AG09319 (cell line): ENCODE measurements around the gene RNASE9.
"Not testable (repeated sequence)": the region's sequence is repeated elsewhere in the genome, so short reads cannot be mapped to it uniquely, and the experiment has no call there.

Source experiments
- DNase-seq: peaks from one replicate; pipeline ENCODE4 v3.0.0-alpha.2; 2010; ENCODE audit warnings: low read depth; ENCODE audit errors: extremely low read depth
- TF ChIP-seq, protein P1 (sequence below): IDR thresholded peaks from 2 replicates; pipeline ENCODE4 v1.5.1; 2011; ENCODE audit warnings: low read depth, mild to moderate bottlenecking, inconsistent platforms, low read length, moderate library complexity

The RNASE9 gene

GRCh38 chr14:20569066-20569465, 8.2 kb upstream of the RNASE9 start:
- TF ChIP-seq, protein P1, sequence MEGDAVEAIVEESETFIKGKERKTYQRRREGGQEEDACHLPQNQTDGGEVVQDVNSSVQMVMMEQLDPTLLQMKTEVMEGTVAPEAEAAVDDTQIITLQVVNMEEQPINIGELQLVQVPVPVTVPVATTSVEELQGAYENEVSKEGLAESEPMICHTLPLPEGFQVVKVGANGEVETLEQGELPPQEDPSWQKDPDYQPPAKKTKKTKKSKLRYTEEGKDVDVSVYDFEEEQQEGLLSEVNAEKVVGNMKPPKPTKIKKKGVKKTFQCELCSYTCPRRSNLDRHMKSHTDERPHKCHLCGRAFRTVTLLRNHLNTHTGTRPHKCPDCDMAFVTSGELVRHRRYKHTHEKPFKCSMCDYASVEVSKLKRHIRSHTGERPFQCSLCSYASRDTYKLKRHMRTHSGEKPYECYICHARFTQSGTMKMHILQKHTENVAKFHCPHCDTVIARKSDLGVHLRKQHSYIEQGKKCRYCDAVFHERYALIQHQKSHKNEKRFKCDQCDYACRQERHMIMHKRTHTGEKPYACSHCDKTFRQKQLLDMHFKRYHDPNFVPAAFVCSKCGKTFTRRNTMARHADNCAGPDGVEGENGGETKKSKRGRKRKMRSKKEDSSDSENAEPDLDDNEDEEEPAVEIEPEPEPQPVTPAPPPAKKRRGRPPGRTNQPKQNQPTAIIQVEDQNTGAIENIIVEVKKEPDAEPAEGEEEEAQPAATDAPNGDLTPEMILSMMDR = no peak
- no peak for DNase-seq

- no peak for DNase-seq
- TF ChIP-seq, protein P1 = no peak
Observed at GRCh38 chr14:20568393-20568792, 7.5 kb upstream of the RNASE9 start.

GRCh38 chr14:20567199-20567598, 6.4 kb upstream of the RNASE9 start:
- DNase-seq = not testable (repeated sequence)

DNA sequence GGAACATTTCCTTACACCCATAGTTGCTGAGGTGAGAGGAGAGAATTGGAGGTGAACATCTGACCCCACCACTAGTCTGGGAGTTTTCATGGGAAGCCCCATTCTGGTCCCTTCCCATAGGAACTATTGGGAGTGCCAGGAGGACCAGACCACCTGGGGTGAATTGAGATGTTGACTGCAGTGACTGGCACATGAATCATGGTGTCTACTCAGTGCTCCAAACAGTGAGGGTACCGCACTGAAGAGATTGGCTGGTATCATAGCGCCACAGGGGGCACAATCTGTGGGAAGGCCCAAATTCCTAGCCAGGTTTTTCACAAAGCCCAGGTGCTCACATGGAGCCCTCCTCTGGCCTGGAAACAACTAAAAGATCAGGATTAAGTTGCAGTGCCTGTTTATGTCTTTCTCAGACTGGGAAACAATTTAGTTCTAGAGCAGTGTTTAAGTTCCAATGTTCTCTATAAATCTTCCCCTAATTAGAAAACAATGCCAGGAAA, 3.7 kb upstream of the RNASE9 start:
- TF ChIP-seq, protein P1 = no peak
- DNase-seq = no peak

- TF ChIP-seq, protein P1 = no peak
Observed at GRCh38 chr14:20563971-20564370, 3.1 kb upstream of the RNASE9 start.

GRCh38 chr14:20559461-20559904, 1.4 kb downstream of the RNASE9 start:
- no peak for DNase-seq
- TF ChIP-seq, protein P1 = no peak

More at GRCh38 chr14:20563971-20564370, 3.1 kb upstream of the RNASE9 start:
- no peak for DNase-seq

DNA sequence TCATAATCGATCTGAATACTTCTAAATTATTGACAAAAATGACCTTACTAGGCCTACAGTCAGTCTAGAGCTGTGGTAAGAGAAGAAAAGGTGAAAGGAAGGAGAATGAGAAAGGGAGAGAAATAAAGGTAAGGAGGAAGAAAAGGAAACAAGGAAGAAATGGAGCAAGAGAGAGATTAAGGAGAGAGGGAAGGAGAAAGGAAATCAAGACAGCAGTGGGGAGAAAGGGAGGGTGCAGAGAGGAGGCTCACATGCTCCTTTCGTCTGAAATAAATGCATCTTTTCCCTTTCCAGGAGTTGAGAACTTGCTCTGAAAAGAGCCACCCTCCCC, 3.7 kb downstream of the RNASE9 start:
- TF ChIP-seq, protein P1 = no peak
- no peak for DNase-seq

DNA sequence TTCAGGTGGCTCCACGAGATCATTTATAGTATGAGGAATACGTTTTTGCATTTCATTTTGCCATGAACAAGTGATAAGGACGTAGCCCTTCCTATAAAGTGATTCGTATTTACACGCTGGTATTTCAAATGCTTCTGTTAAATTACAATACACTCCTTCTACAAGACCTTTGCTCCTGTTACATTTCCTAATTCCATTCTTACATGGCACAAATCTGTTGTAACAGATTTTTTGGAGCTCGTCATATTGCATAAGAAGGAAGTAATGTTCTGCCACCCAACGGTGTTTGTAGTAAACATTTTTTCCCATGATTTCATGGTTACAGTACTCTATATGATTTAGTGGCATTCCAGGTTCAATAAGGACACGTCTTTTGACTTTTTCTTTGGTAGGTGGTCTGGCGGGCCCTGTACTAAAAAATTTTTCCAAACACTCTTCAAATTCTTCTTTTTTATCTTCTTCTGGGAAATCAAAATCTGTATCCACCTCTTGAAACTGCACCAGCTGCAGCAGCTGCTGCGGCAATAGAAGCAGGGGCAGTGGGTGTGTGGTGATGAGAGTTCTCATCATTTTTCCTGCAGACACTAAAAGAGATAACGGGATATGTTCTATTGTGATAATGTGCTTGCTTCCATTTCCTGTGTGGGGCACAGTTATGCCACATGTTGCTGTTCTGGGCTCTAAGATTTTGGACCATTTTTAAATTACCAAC, 4.2 kb downstream of the RNASE9 start:
- TF ChIP-seq, protein P1 = no peak
- no peak for DNase-seq
